Testis (tissue), 3 donors: ENCODE measurements around the gene ALPK3. TPM values are rescaled to one million over a fixed set of nuclear protein-coding genes. Genes with fewer than 3 reads are reported as not detected.

ENCODE experiments used
- DNase-seq: peaks from one replicate; pipeline ENCODE4 v3.0.0-alpha.2; 2019
- H3K27ac ChIP-seq, 2 donors: fragments of 200-600 bp; sonication (generic); one replicate each; pipeline ENCODE4 v1.5.1; 2019
- H3K27me3 ChIP-seq: fragments of 200-600 bp; sonication (generic); one replicate; pipeline ENCODE4 v1.5.1; 2019
- H3K36me3 ChIP-seq: fragments of 200-600 bp; sonication (generic); one replicate; pipeline ENCODE4 v1.5.1; 2017; ENCODE audit warnings: low read depth; ENCODE audit errors: missing control alignments
- H3K4me1 ChIP-seq: fragments of 200-600 bp; sonication (generic); one replicate; pipeline ENCODE4 v1.5.1; 2019
- H3K4me3 ChIP-seq, 2 donors: fragments of 200-600 bp; sonication (generic); one replicate each; pipeline ENCODE4 v1.5.1; 2017 to 2019
- H3K9me3 ChIP-seq: fragments of 200-600 bp; sonication (generic); one replicate; pipeline ENCODE4 v1.5.1; 2017
- POLR2A ChIP-seq: fragments of 450-650 bp; IDR thresholded peaks from one replicate; pipeline ENCODE4 v1.6.1; 2017; ENCODE audit warnings: antibody characterized with exemption, mild to moderate bottlenecking, moderate library complexity
- WGBS, 2 donors: methylation state at CpG; one replicate each; pipeline ENCODE4 v1.1.5; 2018; 5-methylcytosine and 5-hydroxymethylcytosine counted together
- intact Hi-C: fragments of 100-400 bp; cut with DNase I; formaldehyde crosslinking; loops from one replicate; pipeline ENCODE4 v1.15.1; 2023; ENCODE audit warnings: low total_unique reads
- polyA plus RNA-seq: library from polyadenylated mRNA; stranded (reverse); fragments of 350-450 nt; fragmentation: Illumina TruSeq; extraction: RNeasy Lipid Tissue Mini Kit (QIAGEN cat#74804); gene quantifications from one replicate; pipeline ENCODE4 v1.2.3, GENCODE V29; 2014; ENCODE audit warnings: low read depth, low replicate concordance; ENCODE audit not compliant: insufficient read depth
- total RNA-seq, 2 donors: library from RNA; depleted of rRNA; stranded (reverse); fragments of >200 nt; gene quantifications; one replicate each; pipeline ENCODE4 v1.2.3, GENCODE V29; 2016
- TF ChIP-seq, protein P1 (sequence below), 3 experiments: fragments of 450-650 bp in 2 of 3; fragments of 200-600 bp in 1 of 3; sonication (generic) in 1 of 3; IDR thresholded peaks; one replicate each; pipeline ENCODE4 v1.5.1; 2016 to 2019; ENCODE audit warnings: antibody characterized with exemption in 3 of 3, mild to moderate bottlenecking in 2 of 3, moderate library complexity in 1 of 3

The ALPK3 gene
- total and polyA plus RNA-seq, 3 donors from 2014 or later: 3.0 to 5.0 (median 4.1) TPM

DNA sequence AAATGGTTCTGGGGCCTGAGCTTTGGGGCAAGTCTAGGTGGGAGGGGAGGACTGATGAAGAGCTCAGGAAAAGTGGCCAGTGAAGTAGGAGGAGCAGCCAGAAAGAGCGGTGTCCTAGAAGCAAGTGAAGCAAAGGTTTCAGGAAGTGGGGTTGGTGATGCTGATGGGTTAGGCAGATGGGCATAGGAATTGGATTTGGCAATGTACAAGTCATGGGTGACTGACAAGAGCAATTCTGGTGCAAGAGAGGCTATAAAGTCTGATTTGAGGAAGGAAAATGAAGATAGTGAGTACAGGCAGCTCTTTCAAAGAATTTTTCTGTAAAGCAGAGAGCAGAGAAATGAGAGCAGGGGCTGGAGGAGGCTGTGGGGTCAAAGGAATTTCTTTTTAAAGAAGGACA is 19.7 kb downstream of the ALPK3 start:
- H3K27ac ChIP-seq: no peak overlapping the region
- WGBS, 2 donors: 96 to 100% methylated on average over 1 of the region's 1 CpG
- no peaks in the 10 kb centered on the region for H3K27me3 ChIP-seq
- H3K4me1 ChIP-seq: peaks cover 7% of the 10 kb centered on the region
- TF ChIP-seq, protein P1, sequence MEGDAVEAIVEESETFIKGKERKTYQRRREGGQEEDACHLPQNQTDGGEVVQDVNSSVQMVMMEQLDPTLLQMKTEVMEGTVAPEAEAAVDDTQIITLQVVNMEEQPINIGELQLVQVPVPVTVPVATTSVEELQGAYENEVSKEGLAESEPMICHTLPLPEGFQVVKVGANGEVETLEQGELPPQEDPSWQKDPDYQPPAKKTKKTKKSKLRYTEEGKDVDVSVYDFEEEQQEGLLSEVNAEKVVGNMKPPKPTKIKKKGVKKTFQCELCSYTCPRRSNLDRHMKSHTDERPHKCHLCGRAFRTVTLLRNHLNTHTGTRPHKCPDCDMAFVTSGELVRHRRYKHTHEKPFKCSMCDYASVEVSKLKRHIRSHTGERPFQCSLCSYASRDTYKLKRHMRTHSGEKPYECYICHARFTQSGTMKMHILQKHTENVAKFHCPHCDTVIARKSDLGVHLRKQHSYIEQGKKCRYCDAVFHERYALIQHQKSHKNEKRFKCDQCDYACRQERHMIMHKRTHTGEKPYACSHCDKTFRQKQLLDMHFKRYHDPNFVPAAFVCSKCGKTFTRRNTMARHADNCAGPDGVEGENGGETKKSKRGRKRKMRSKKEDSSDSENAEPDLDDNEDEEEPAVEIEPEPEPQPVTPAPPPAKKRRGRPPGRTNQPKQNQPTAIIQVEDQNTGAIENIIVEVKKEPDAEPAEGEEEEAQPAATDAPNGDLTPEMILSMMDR (IDR thresholded peaks at IDR 0.05): no peak
- no peak for TF ChIP-seq POLR2A
- DNase-seq: no peak
- no peaks in the 10 kb centered on the region for H3K36me3 ChIP-seq
- H3K4me3 ChIP-seq: no peak overlapping the region
- no peaks in the 10 kb centered on the region for H3K9me3 ChIP-seq
- intact Hi-C loops: no loop called here

- TF ChIP-seq, protein P1 (IDR thresholded peaks at IDR 0.05): no peak
- no peak for TF ChIP-seq POLR2A
- peaks cover 7% of the 10 kb centered on the region for H3K4me1 ChIP-seq
- no peaks in the 10 kb centered on the region for H3K36me3 ChIP-seq
- intact Hi-C loops: no loop called here
- no peak overlapping the region for H3K27ac ChIP-seq
- no peaks in the 10 kb centered on the region for H3K27me3 ChIP-seq
- no peak for DNase-seq
- H3K4me3 ChIP-seq: peak overlapping the region; percentile 29 to 39
- no peaks in the 10 kb centered on the region for H3K9me3 ChIP-seq
- 61 to 82% methylated on average over 19 to 23 of the region's 23 CpGs for WGBS, 2 donors
These were observed 22.6 kb downstream of the ALPK3 start for GRCh38 chr15:84839714-84840113.

DNA sequence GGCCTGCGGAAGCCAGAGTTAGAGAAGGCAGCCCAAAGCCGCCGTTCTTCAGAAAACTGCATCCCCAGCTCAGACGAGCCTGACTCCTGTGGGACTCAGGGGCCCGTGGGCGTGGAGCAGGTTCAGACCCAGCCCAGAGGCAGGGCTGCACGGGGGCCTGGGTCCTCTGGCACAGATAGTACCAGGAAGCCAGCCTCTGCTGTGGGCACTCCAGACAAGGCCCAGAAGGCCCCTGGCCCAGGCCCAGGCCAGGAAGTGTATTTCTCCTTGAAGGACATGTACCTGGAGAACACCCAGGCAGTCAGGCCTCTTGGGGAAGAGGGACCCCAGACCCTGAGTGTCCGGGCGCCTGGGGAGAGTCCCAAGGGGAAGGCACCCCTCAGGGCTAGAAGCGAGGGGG is 23.1 kb downstream of the ALPK3 start:
- TF ChIP-seq, protein P1 (IDR thresholded peaks at IDR 0.05): no peak
- TF ChIP-seq POLR2A: no peak
- Histone ChIP-seq H3K27me3 (no peaks in the 10 kb centered on the region), H3K27ac (no peak overlapping the region), H3K9me3 (no peaks in the 10 kb centered on the region), H3K4me1 (peaks cover 7% of the 10 kb centered on the region), H3K36me3 (no peaks in the 10 kb centered on the region), H3K4me3 (peak overlapping the region in 1 of 2 donors; percentile 39)
- WGBS, 2 donors: 63 to 76% methylated on average over 4 to 10 of the region's 10 CpGs
- DNase-seq: no peak
- intact Hi-C loops: no loop called here

DNA sequence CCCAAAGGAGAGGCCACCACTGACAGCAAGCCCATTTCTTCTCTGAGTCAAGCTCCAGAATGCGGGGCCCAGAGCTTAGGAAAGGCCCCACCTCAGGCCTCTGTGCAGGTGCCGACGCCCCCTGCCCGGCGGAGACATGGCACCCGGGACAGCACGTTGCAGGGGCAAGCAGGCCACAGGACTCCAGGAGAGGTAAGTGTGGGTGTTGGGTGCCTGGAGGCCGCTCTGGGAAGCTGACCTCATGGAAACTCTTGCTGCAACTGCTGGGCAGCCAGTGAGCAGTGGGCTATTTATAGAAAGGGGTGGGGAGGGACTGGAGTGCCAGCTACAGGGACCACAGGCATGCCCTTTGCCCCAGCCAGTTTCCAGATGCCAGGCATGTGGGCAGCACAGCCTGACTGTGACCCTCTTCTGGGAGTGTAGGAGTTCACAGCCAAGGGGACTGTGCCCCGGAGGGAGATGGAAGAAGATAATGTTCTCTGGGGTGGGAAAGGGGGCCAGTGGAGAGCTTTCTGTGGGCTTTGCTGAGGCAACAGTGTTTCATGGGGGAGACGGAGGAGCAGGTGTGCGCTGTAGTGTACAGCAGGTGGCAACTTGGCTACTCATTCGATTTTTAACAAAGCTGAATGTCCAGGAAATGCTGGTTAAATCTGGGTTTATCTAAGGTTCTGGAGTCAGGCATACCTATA is 23.7 kb downstream of the ALPK3 start:
- H3K4me1 ChIP-seq: peaks cover 7% of the 10 kb centered on the region
- TF ChIP-seq, protein P1 (IDR thresholded peaks at IDR 0.05): no peak
- TF ChIP-seq POLR2A: no peak
- H3K27me3 ChIP-seq: no peaks in the 10 kb centered on the region
- DNase-seq: peak; percentile 49
- no peak overlapping the region for H3K4me3 ChIP-seq
- H3K36me3 ChIP-seq: no peaks in the 10 kb centered on the region
- no peak overlapping the region for H3K27ac ChIP-seq
- intact Hi-C loops: no loop called here
- H3K9me3 ChIP-seq: no peaks in the 10 kb centered on the region
- 69 to 75% methylated on average over 6 to 12 of the region's 12 CpGs for WGBS, 2 donors

DNA sequence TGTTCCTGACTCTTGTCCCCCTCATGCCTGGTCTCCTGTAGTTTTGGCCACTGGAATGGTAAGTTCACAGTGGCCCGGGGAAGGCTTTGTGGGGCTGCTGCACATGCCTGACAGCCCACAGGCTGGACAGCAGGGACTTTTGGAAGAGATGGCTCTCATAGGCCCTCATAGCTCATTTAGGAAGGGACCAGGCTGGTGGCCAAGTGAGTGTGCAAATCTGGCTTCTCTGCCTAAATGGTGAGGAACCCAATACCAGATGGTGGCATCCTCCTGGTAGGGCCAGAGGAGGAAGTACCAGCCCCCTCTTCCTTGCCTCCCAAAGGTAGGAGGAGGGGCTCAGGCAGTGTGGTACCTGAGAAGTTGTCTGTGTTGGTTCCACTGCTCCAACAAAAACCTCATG is 25.6 kb downstream of the ALPK3 start:
- intact Hi-C loops: no loop called here
- H3K4me1 ChIP-seq: peaks cover 7% of the 10 kb centered on the region
- WGBS, 2 donors: 94 to 100% methylated on average over 1 of the region's 1 CpG
- H3K4me3 ChIP-seq: no peak overlapping the region
- no peaks in the 10 kb centered on the region for H3K27me3 ChIP-seq
- DNase-seq: no peak
- no peak overlapping the region for H3K27ac ChIP-seq
- H3K9me3 ChIP-seq: no peaks in the 10 kb centered on the region
- H3K36me3 ChIP-seq: no peaks in the 10 kb centered on the region
- no peak for TF ChIP-seq POLR2A
- TF ChIP-seq, protein P1 (IDR thresholded peaks at IDR 0.05): no peak
